K562 (cell line): ENCODE measurements around the gene TRPM8. TPM values are rescaled to one million over a fixed set of nuclear protein-coding genes. Genes with fewer than 3 reads are reported as not detected.

Experiments
- ATAC-seq: fragments of 200-7000 bp; cut with Tn5 transposase; 3 replicates; pipeline ENCODE4 v1.9.1; 2020; ENCODE audit warnings: moderate library complexity
- BruUV-seq: library from RNA; stranded (reverse); fragments of 400-500 nt; replicated peaks from 2 replicates; lab custom pipeline; 2021; lab: Mats Ljungman, UMichigan
- CTCF ChIA-PET: fragments of 300-600 bp; formaldehyde crosslinking; extraction: SDS; loops from one replicate; lab custom pipeline; 2021; ENCODE audit warnings: low intra/inter-chr PET ratio; lab: Yijun Ruan, JAX
- POLR2A ChIA-PET: fragments of 300-600, 350-650 bp; sonication (Branson Sonifier 250); formaldehyde crosslinking; extraction: SDS; loops from one replicate; lab custom pipeline; 2021; ENCODE audit warnings: antibody characterized with exemption, inconsistent platforms; lab: Yijun Ruan, JAX
- DNase-seq, 4 experiments: peaks; one replicate each; pipeline versions ENCODE4 v3.0.0 to v3.0.0-alpha.2; 2011 to 2018; ENCODE audit warnings: low spot score in 3 of 4, mixed read lengths in 3 of 4; ENCODE audit errors: extremely low read depth in 1 of 4
- FAIRE-seq: peaks from 2 replicates; lab custom pipeline; 2011; peaks lifted over from hg19 to GRCh38; lab: Jason Lieb, UNC
- H2AFZ ChIP-seq: 2 replicates; pipeline ENCODE4 v1.6.0; 2011; ENCODE audit warnings: low read depth, low read length, control low read depth, inconsistent platforms
- H3K27ac ChIP-seq: fragments of 200-600 bp; 3 replicates; pipeline ENCODE4 v1.8.0; 2011; ENCODE audit warnings: low read depth, mild to moderate bottlenecking, control low read depth, inconsistent platforms, low read length, moderate library complexity, mixed read lengths; ENCODE audit errors: extremely low read depth
- H3K27me3 ChIP-seq, 2 experiments: fragments of 300-600 bp in 1 of 2; 2 replicates in 1 of 2; 3 replicates in 1 of 2; pipeline versions ENCODE4 v1.6.0 to v1.8.0; 2011; ENCODE audit warnings: inconsistent platforms in 2 of 2, low read length in 2 of 2, mild to moderate bottlenecking in 1 of 2, mixed read lengths in 1 of 2, moderate library complexity in 1 of 2; ENCODE audit not compliant: control insufficient read depth in 2 of 2, insufficient read depth in 2 of 2
- H3K36me3 ChIP-seq: fragments of 300-600 bp; 3 replicates; pipeline ENCODE4 v1.8.0; 2011; ENCODE audit warnings: mild to moderate bottlenecking, low read length, inconsistent platforms; ENCODE audit not compliant: control insufficient read depth, insufficient read depth
- H3K4me1 ChIP-seq, 2 experiments: fragments of 200-600 bp in 1 of 2; replicated peaks in 1 of 2; 2 replicates in 1 of 2; 3 replicates in 1 of 2; pipeline versions ENCODE4 v1.5.1 to v1.8.0; 2011; ENCODE audit warnings: inconsistent platforms in 2 of 2, low read length in 2 of 2, mild to moderate bottlenecking in 1 of 2, mixed read lengths in 1 of 2, moderate library complexity in 1 of 2; ENCODE audit not compliant: control insufficient read depth in 2 of 2, insufficient read depth in 2 of 2
- H3K4me2 ChIP-seq: 2 replicates; pipeline ENCODE4 v1.6.1; 2011; ENCODE audit warnings: low read length, control low read depth, inconsistent platforms, mixed read lengths; ENCODE audit not compliant: insufficient read depth
- H3K4me3 ChIP-seq: fragments of 200-600 bp; sonication (generic), shearing (Covaris generic); 2 replicates; pipeline ENCODE4 v1.5.1; 2016; ENCODE audit warnings: control low read depth, inconsistent platforms
- H3K79me2 ChIP-seq: fragments of 200-600 bp; 3 replicates; pipeline ENCODE4 v1.8.0; 2011; ENCODE audit warnings: low read length, inconsistent platforms; ENCODE audit not compliant: control insufficient read depth, insufficient read depth
- H3K9ac ChIP-seq, 2 experiments: 2 replicates each; pipeline versions ENCODE4 v1.6.0 to v1.6.1; 2011; ENCODE audit warnings: low read depth in 2 of 2, low read length in 2 of 2, control low read depth in 1 of 2, inconsistent platforms in 1 of 2, mild to moderate bottlenecking in 1 of 2, mixed read lengths in 1 of 2; ENCODE audit not compliant: insufficient read depth in 1 of 2
- H3K9me1 ChIP-seq: one replicate; pipeline ENCODE4 v1.6.0; 2011; ENCODE audit warnings: inconsistent platforms, mild to moderate bottlenecking, low read length, moderate library complexity; ENCODE audit not compliant: control insufficient read depth, insufficient read depth
- H3K9me3 ChIP-seq: replicated peaks from 2 replicates; pipeline ENCODE4 v1.5.1; 2011; ENCODE audit warnings: low read depth, low read length, inconsistent platforms; ENCODE audit not compliant: control insufficient read depth, insufficient read depth
- H4K20me1 ChIP-seq: replicated peaks from 2 replicates; pipeline ENCODE4 v1.6.1; 2011; ENCODE audit warnings: low read length, inconsistent platforms, mixed read lengths; ENCODE audit not compliant: control insufficient read depth, insufficient read depth
- HIVEP1 ChIP-seq: fragments of 250-450 bp; sonication (Bioruptor Pico); IDR thresholded peaks from 2 replicates; pipeline ENCODE4 v1.4.0; 2020; ENCODE audit warnings: mild to moderate bottlenecking
- HNRNPL ChIP-seq: fragments of 200-400 bp; formaldehyde crosslinking; IDR thresholded peaks from 2 replicates; pipeline ENCODE4 v1.6.1; 2017; ENCODE audit warnings: low read depth, mild to moderate bottlenecking, low read length
- POLR2G ChIP-seq: fragments of 200-400 bp; formaldehyde crosslinking; IDR thresholded peaks from 2 replicates; pipeline ENCODE4 v1.6.1; 2017; ENCODE audit warnings: low read depth, mild to moderate bottlenecking, antibody characterized with exemption, low read length, moderate library complexity
- STAT5A ChIP-seq: IDR thresholded peaks from 2 replicates; pipeline ENCODE4 v1.6.1; 2012; ENCODE audit warnings: low read length, inconsistent platforms, borderline replicate concordance
- ZNF224 ChIP-seq: sonication (generic); formaldehyde crosslinking; IDR thresholded peaks from 2 replicates; pipeline ENCODE4 v1.8.0; 2022; ENCODE audit warnings: mild to moderate bottlenecking, missing genetic modification reagents
- ZNF592 ChIP-seq: fragments of 450-650 bp; IDR thresholded peaks from 2 replicates; pipeline ENCODE4 v1.6.1; 2017; ENCODE audit warnings: antibody characterized with exemption, mild to moderate bottlenecking
- WGBS: fragments of 100-300 bp; shearing (Covaris generic); methylation state at CpG from one replicate; pipeline ENCODE4 v1.1.6; 2016; ENCODE audit warnings: low coverage, mixed read lengths; ENCODE audit not compliant: insufficient coverage; ENCODE audit errors: missing lambda C conversion rate; 5-methylcytosine and 5-hydroxymethylcytosine counted together
- in situ Hi-C: fragments of 300-500 bp; cut with MboI; formaldehyde crosslinking; loops from 4 replicates; pipeline ENCODE4 v1.15.0; 2018; ENCODE audit warnings: inconsistent platforms, mixed read lengths
- intact Hi-C: fragments of 100-400 bp; cut with micrococcal nuclease; formaldehyde crosslinking; loops from 2 replicates; pipeline ENCODE4 v1.14.2; 2022
- polyA plus RNA-seq, 8 experiments: library from polyadenylated mRNA; depleted of rRNA in 4 of 8; stranded (reverse) in 5 of 8; unstranded in 3 of 8; fragments of >200 nt; fragmentation: Nextera tagmentation in 2 of 8; fragmentation: Illumina TruSeq in 1 of 8; extraction: Ambion mirVana in 2 of 8; extraction: Trizol in 1 of 8; gene quantifications; 2 replicates each; pipeline versions ENCODE4 v1.2.1 to v1.2.3, GENCODE V29; 2011 to 2014; ENCODE audit warnings: inconsistent platforms in 1 of 8, missing spikeins in 1 of 8
- total RNA-seq, 7 experiments: library from RNA; depleted of rRNA in 6 of 7; stranded (reverse); fragments of >200 nt in 6 of 7; fragmentation: Illumina TruSeq in 2 of 7; extraction: Trizol in 2 of 7; gene quantifications; 2 replicates each; pipeline versions ENCODE4 v1.2.1 to v1.2.3, GENCODE V29; 2011 to 2021; ENCODE audit warnings: low replicate concordance in 1 of 7
- TF ChIP-seq, protein P1 (sequence below): sonication (generic); formaldehyde crosslinking; IDR thresholded peaks from 2 replicates; pipeline ENCODE4 v1.8.0; 2022; ENCODE audit warnings: mild to moderate bottlenecking, missing genetic modification reagents

TRPM8 gene
- total and polyA plus RNA-seq, 9 of the 15 experiments (the other 6 are each of a cell fraction or from before 2014, with no cell fraction given): not detected

DNA sequence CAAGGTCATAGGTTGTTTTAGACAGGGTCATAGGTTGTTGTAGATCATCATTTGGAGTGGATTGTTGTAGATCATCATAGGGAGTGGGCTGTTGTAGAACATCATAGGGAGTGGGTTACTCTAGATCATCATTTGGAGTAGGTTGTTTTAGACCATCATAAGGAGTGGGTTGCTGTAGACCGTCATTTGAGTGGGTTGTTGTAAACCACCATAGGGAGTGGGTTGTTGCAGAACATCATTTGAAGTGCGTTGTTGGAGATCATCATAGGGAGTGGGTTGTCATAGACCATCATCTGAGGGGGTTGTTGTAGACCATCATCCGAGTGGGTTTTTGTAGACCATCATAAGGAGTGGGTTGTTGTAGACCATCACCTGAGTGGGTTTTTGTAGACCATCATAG lies 9.5 kb upstream of the TRPM8 start:
- H4K20me1 ChIP-seq: no peaks in the 10 kb centered on the region
- TF ChIP-seq POLR2G: no peak
- TF ChIP-seq, protein P1, sequence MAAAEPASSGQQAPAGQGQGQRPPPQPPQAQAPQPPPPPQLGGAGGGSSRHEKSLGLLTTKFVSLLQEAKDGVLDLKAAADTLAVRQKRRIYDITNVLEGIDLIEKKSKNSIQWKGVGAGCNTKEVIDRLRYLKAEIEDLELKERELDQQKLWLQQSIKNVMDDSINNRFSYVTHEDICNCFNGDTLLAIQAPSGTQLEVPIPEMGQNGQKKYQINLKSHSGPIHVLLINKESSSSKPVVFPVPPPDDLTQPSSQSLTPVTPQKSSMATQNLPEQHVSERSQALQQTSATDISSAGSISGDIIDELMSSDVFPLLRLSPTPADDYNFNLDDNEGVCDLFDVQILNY (CRISPR knock-in tag): no peak
- TF ChIP-seq ZNF224 (CRISPR knock-in tag): no peak
- TF ChIP-seq HNRNPL: no peak
- TF ChIP-seq ZNF592: no peak
- no peak for TF ChIP-seq HIVEP1
- TF ChIP-seq STAT5A: no peak
- TF ChIP-seq, all 486 proteins: peak for 0
- Histone ChIP-seq H3K4me2 (no peak overlapping the region), H3K9me3 (no peaks in the 10 kb centered on the region), H3K4me3 (no peak overlapping the region), H3K36me3 (no peaks in the 10 kb centered on the region), H2AFZ (no peak overlapping the region), H3K27me3 (peaks cover 2 to 9% of the 10 kb centered on the region in 2 experiments; a peak in 4 of 5 replicates), H3K9me1 (no peaks in the 10 kb centered on the region), H3K79me2 (no peaks in the 10 kb centered on the region), H3K4me1 (no peaks in the 10 kb centered on the region), H3K9ac (no peak overlapping the region), H3K27ac (no peak overlapping the region)
- intact Hi-C loops: no loop called here
- ChIA-PET POLR2A (no interaction called here), CTCF (no interaction called here)
- ATAC-seq (no peak), DNase-seq (no peak), FAIRE-seq (no peak)
- in situ Hi-C loops: no loop called here
- 0% methylated on average over 3 of the region's 3 CpGs for WGBS
- BruUV-seq: no TSS peak
